ENCODE results near the gene CPZ.

GRCh38 chr4:8637456-8637984 lies 45.0 kb downstream of the CPZ start:
- TF ChIP-seq CTCF (IDR thresholded peaks at IDR 0.05) (no peak), POLR2A (IDR thresholded peaks at IDR 0.05; ENCODE audit: low read depth) (no peak), POLR2AphosphoS5 (IDR thresholded peaks at IDR 0.05) (no peak), EP300 (IDR thresholded peaks at IDR 0.05) (no peak)
